ENCODE results near the gene SULT4A1. TPM values are rescaled to one million over a fixed set of nuclear protein-coding genes. Genes with fewer than 3 reads are reported as not detected.

Gene SULT4A1
- total RNA-seq, 2 experiments from 2014 or later = not detected

DNA sequence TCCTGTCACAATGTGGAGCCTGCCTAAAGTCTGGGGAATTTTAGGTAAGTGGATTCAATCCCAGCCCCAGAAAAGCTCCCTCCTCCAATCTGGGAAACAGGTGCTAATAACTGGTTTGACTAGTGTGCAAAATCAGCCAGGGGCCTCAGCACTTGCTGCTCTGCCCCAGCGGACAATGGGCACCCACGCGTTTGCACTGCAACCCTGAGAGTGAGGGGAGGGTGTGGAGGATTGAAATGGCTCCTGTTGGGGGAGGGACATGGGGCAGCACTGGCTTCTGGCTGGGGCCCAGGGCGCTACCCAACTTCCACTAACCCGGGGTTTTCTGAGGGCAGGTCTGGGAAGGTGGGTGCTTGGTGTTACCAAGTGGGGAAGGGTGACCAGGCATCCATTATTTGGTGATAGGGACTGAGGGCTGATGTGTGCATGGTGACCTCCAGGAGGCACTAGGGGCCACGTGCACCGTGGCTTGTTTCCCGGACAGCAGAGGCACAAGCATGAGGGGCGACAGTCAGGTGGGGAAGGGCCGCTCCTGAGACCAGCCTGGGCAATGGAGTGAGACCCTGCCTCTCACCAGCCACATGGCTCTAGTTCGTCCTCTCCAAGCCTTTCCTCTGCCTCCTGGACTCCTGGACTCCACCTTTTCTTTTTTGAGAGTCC is 33.8 kb upstream of the SULT4A1 start:
- Mint-ChIP-seq H3K9me3 (no peaks in the 10 kb centered on the region), H3K36me3 (ENCODE audit: low read depth) (no peaks in the 10 kb centered on the region), H3K4me1 (ENCODE audit: low read depth) (peaks cover 3% of the 10 kb centered on the region), H3K27me3 (peaks cover 12% of the 10 kb centered on the region), H3K27ac (no peak overlapping the region), H3K4me3 (no peak overlapping the region)
- TF ChIP-seq, protein P1, sequence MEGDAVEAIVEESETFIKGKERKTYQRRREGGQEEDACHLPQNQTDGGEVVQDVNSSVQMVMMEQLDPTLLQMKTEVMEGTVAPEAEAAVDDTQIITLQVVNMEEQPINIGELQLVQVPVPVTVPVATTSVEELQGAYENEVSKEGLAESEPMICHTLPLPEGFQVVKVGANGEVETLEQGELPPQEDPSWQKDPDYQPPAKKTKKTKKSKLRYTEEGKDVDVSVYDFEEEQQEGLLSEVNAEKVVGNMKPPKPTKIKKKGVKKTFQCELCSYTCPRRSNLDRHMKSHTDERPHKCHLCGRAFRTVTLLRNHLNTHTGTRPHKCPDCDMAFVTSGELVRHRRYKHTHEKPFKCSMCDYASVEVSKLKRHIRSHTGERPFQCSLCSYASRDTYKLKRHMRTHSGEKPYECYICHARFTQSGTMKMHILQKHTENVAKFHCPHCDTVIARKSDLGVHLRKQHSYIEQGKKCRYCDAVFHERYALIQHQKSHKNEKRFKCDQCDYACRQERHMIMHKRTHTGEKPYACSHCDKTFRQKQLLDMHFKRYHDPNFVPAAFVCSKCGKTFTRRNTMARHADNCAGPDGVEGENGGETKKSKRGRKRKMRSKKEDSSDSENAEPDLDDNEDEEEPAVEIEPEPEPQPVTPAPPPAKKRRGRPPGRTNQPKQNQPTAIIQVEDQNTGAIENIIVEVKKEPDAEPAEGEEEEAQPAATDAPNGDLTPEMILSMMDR (IDR thresholded peaks at IDR 0.05) = no peak
- ChIA-PET POLR2A (no interaction called here), CTCF (interaction anchor here (1.5 to 1.6 kb wide), 2 partner anchors 11 to 50 kb away, joined by 3 to 5 read pairs; no protein-coding TSS in a partner anchor)
- intact Hi-C loops (cut with micrococcal nuclease) = no loop called here
- ATAC-seq = no peak
- DNase-seq = no peak

DNA sequence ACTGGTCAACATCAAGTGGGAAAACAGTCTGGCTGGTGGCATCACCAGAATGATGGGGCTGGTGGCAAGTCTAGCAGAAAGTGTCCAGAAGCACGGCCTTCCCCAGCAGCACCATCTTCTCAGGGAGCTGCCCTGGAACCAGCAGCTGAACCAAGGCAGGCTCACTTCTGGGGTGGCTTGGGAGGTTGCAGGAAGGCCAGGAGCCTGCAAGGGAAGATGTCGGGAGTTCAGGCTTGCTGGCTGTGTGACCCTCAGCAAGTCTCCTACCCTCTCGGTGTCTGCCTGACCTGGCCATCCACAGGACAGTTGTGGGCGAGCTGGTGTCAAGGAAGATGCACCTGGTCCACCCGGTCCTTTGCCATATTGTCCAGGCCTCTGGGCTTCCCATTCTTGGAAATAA is 31.8 kb upstream of the SULT4A1 start:
- TF ChIP-seq, protein P1 (IDR thresholded peaks at IDR 0.05) = no peak
- Mint-ChIP-seq H3K4me3 (no peak overlapping the region), H3K27me3 (peaks cover 22% of the 10 kb centered on the region), H3K9me3 (no peaks in the 10 kb centered on the region), H3K4me1 (ENCODE audit: low read depth) (peaks cover 3% of the 10 kb centered on the region), H3K36me3 (ENCODE audit: low read depth) (no peaks in the 10 kb centered on the region), H3K27ac (no peak overlapping the region)
- no peak for DNase-seq
- ChIA-PET CTCF (no interaction called here), POLR2A (no interaction called here)
- intact Hi-C loops (cut with micrococcal nuclease) = no loop called here
- ATAC-seq = no peak

DNA sequence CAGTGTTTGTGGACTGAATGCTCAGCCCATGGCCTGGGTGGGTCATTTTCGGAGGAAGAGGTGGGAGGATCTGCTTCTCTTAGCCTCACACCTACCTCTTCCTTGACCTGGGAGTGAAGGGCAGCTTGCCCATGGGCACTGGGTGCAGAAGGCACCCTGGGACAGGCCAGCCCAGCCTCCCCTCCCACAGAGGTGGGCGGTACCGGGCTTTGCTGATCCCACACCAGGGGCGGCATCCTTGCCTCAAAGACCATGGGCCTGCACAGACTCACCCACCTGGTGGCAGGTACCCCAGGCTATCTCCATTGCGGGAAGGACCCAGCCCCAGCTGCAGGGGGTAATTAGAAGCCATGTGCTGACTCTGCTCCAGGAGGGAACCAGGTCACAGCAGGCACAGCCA is 31.0 kb upstream of the SULT4A1 start:
- intact Hi-C loops (cut with micrococcal nuclease) = no loop called here
- H3K27ac Mint-ChIP-seq = no peak overlapping the region
- peaks cover 3% of the 10 kb centered on the region for H3K4me1 Mint-ChIP-seq (ENCODE audit: low read depth)
- no peak for ATAC-seq
- H3K4me3 Mint-ChIP-seq = no peak overlapping the region
- H3K36me3 Mint-ChIP-seq (ENCODE audit: low read depth) = no peaks in the 10 kb centered on the region
- ChIA-PET POLR2A (no interaction called here), CTCF (interaction anchor here (1.2 kb wide), 1 partner anchor 10 kb away, joined by 7 read pairs; no protein-coding TSS in a partner anchor)
- no peak for DNase-seq
- no peaks in the 10 kb centered on the region for H3K9me3 Mint-ChIP-seq
- TF ChIP-seq, protein P1 (IDR thresholded peaks at IDR 0.05) = no peak
- H3K27me3 Mint-ChIP-seq = peaks cover 27% of the 10 kb centered on the region

DNA sequence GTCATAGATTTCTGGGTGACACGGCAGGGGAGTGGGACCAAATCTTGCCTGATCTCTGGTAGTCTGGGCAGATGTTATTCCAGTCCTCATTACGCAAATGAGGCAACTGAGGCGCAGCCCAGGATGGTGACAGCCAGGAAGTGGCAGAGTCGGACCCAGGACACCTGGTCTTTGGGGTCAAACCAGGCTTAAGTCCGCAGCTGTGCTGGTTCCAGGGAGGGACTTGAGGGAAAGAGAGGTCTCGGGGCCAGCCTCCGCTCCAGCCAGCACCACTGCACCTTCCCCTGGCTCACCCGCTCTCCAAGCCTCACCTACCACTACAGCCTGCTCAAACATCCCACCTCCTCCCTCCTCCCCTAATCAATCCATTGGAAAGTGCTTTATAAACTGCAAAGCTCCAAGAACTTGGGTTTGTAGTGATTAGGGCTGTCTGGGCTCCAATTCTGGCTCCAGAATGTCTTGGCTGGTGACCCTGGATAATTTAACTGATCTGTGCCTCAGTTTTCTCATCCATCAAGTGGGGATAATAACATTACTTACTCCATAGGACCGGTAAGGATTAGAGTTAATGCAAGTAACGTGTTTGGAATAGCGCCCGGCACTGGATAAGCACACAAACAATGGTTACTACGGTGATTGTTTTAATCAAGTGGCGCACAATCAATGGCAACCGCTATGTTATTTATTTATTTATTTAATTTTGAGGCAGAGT is 30.0 kb upstream of the SULT4A1 start:
- TF ChIP-seq, protein P1 (IDR thresholded peaks at IDR 0.05) = no peak
- no peaks in the 10 kb centered on the region for H3K36me3 Mint-ChIP-seq (ENCODE audit: low read depth)
- ATAC-seq = no peak
- H3K4me1 Mint-ChIP-seq (ENCODE audit: low read depth) = peaks cover 3% of the 10 kb centered on the region
- peaks cover 27% of the 10 kb centered on the region for H3K27me3 Mint-ChIP-seq
- intact Hi-C loops (cut with micrococcal nuclease) = no loop called here
- no peak for DNase-seq
- ChIA-PET CTCF (interaction anchor here (1.2 kb wide), 1 partner anchor 10 kb away, joined by 7 read pairs; no protein-coding TSS in a partner anchor), POLR2A (no interaction called here)
- no peak overlapping the region for H3K4me3 Mint-ChIP-seq
- H3K9me3 Mint-ChIP-seq = no peaks in the 10 kb centered on the region
- H3K27ac Mint-ChIP-seq = no peak overlapping the region

Data from activated CD8-positive, alpha-beta T cell treated with anti-CD3 and anti-CD28 coated beads for 36 hours (primary cell).